C4-2B (cell line): ENCODE measurements around the gene HEBP1.
A peak's percentile ranks its signal among the peaks of the same experiment; 100 is the strongest.

Experiments
- H3K27ac ChIP-seq: fragments of 450-650 bp; 2 replicates; pipeline ENCODE4 v1.5.1; 2017
- ZFX ChIP-seq: fragments of 450-650 bp; IDR thresholded peaks from 2 replicates; pipeline ENCODE4 v1.6.1; 2017
- TF ChIP-seq, protein P1 (sequence below): fragments of 450-650 bp; conservative IDR thresholded peaks from 2 replicates; pipeline ENCODE4 v1.5.1; 2017; ENCODE audit warnings: mild to moderate bottlenecking

HEBP1 gene

DNA sequence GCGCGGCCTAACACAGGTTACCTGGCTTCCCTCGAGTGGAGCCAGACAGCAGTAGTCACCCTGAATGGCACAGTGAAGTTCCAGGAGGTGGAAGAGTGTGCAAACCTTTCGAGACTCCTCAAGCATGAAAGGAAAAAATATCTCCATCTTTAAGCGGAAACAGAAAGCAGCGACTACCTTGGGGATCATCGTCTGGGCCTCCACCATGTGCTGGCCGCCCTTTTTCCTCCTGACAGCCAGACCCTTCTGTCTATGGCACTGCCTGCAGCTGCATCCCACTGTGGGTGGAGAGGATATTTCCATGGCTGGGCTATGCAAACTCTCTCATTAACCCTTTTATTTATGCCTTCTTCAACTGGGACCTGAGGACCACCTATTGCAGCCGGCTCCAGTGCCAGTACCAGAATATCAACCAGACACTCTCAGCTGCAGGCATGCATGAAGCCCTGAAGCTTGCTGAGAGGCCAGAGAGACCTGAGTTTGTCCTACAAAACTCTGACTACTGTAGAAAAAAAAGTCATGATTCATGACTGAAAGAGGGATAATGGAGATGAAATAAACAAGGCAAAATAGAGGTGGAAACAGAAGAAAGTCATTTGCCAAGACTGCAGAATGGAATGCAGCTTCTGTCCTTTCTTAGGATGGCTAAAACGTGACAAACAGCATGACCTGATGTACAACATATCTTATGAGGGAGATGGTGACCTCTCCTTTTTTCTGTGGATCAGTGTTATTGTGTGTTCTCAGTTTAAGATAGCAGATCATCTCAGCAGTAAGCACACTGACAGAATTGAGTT is 2.4 kb upstream of the HEBP1 start:
- TF ChIP-seq, protein P1, sequence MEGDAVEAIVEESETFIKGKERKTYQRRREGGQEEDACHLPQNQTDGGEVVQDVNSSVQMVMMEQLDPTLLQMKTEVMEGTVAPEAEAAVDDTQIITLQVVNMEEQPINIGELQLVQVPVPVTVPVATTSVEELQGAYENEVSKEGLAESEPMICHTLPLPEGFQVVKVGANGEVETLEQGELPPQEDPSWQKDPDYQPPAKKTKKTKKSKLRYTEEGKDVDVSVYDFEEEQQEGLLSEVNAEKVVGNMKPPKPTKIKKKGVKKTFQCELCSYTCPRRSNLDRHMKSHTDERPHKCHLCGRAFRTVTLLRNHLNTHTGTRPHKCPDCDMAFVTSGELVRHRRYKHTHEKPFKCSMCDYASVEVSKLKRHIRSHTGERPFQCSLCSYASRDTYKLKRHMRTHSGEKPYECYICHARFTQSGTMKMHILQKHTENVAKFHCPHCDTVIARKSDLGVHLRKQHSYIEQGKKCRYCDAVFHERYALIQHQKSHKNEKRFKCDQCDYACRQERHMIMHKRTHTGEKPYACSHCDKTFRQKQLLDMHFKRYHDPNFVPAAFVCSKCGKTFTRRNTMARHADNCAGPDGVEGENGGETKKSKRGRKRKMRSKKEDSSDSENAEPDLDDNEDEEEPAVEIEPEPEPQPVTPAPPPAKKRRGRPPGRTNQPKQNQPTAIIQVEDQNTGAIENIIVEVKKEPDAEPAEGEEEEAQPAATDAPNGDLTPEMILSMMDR, result no peak
- TF ChIP-seq ZFX, result no peak
- H3K27ac ChIP-seq, result no peak overlapping the region

DNA sequence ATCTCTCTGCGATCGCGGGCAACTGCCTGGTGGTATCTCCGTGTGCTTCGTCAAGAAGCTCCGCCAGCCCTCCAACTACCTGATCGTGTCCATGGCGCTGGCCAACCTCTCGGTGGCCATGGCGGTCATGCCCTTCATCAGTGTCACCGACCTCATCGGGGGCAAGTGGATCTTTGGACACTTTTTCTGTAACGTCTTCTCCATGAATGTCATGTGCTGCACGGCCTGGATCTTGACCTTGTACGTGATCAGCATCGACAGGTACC is 1.6 kb upstream of the HEBP1 start:
- no peak overlapping the region; the same call in 1 of the 2 replicates for H3K27ac ChIP-seq
- TF ChIP-seq ZFX, result no peak
- TF ChIP-seq, protein P1, result no peak

- TF ChIP-seq, protein P1, result peak; percentile 53
- TF ChIP-seq ZFX, result peak; percentile 66; the same call in 1 of the 2 replicates
- peak overlapping the region; percentile 67 for H3K27ac ChIP-seq
Observed at GRCh38 chr12:13000925-13001774, 1.1 kb upstream of the HEBP1 start.

- TF ChIP-seq, protein P1, result no peak
- TF ChIP-seq ZFX, result no peak
- peak overlapping the region; percentile 67 for H3K27ac ChIP-seq
Observed at GRCh38 chr12:13000616-13000924, 505 bp upstream of the HEBP1 start.

DNA sequence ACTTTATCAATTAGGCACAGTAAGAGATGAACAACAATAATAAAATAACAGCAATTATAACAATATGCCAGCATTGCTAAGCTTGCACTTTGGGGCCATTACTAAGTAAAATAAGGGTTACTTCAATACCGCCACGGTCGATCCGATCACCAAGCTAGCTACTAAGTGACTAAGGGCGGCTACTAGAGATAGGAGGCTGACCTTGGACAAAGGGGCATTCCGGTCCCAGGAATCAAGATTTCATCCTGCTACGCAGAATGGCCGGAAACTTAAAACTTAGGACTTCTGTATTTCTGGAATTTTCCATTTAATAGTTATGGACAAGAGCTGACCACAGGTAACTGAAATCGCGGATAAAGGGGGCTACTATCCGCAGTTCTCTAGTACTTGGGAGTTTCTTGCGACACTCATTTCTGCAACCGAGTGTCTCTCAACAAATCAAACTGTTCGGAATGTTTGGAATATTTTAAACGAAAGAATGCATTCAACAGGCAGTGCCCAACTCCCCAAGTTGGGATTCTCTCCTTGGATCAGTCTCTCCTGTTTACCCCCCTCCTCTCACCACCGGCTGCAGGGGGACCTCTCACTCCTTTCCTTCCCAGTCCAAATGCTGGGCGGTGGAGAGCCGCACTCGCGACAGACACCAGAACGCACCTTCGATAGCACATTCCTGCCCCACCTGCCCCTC is 650 bp downstream of the HEBP1 start:
- TF ChIP-seq, protein P1, result peak; percentile 12
- no peak for TF ChIP-seq ZFX
- peak overlapping the region; percentile 67 for H3K27ac ChIP-seq

GRCh38 chr12:12998248-12998647 is 1.8 kb downstream of the HEBP1 start:
- TF ChIP-seq ZFX, result no peak
- TF ChIP-seq, protein P1, result no peak
- H3K27ac ChIP-seq, result no peak overlapping the region

DNA sequence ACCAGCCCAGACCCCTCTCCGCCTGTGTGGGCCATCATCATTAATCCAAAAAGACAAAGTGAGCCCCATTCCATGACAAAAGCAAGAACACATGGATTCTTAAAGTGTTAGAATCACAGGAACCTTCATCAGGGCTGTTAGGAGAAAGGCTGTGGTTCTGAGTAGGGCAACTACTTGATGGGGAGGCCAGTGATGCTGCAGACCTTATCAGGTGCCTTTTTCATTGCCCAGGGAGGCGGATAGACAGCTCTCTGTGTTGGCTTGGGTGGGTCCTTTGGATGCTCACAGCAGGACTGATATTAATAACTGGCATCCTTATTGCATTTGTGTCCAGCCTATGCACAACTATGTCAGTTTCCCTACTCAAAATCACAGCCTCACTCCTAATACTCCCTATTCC is 2.3 kb downstream of the HEBP1 start:
- H3K27ac ChIP-seq, result no peak overlapping the region
- TF ChIP-seq, protein P1, result no peak
- TF ChIP-seq ZFX, result no peak
